HG03460 (cell line): ENCODE measurements around the gene OTULINL.

Experiments
- ATAC-seq: cut with Tn5 transposase; IDR thresholded peaks from one replicate; pipeline ENCODE4 v1.9.1; 2021; ENCODE audit not compliant: unreplicated experiment

Gene OTULINL

DNA sequence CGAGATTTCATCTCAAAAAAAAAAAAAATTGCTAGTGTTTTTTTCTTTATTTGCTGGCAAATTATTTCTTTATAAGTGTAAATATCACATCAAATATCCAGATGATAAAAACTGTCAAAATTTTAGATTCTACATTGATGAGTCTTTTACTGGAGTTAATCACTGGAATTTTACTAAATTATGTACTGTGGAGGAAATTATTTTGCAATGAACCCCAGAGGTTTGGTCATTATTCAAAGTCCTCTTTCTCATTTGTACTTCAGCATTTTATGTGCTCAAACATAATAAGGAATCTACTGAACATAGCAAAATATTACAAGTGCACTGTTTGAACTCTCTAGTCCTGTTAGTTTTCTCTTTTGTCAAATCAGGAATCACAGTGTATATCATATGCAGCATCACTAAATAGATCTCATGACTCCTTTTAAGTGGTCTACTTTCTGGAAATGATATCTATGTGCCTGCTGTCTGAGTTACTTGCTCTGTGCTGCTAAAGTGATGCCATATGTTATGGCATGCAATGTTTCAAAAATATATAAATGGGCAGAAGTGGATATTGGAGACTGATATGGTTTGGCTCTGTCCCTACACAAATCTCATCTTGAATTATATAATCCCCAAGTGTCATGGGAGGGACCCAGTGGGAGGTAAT is 18.0 kb downstream of the OTULINL start:
- ATAC-seq: no peak

DNA sequence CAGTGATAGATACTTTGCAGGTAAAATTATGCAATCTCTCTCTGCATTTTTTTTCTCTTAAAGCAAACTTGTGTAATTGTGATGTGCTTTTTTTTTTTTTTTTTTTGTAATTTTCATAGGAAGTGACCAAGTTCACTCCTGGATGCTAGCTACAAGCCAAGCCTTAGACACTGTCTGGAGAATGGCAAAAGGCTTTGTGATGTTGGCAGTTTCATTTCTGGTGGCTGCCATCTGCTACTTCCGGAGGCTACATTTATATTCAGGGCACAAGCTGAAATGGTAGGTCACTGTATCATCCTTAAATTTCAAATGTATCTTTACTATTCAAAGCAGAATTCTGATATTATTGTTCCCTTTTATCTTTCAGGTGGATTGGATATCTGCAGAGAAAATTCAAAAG is 19.3 kb downstream of the OTULINL start:
- no peak for ATAC-seq

DNA sequence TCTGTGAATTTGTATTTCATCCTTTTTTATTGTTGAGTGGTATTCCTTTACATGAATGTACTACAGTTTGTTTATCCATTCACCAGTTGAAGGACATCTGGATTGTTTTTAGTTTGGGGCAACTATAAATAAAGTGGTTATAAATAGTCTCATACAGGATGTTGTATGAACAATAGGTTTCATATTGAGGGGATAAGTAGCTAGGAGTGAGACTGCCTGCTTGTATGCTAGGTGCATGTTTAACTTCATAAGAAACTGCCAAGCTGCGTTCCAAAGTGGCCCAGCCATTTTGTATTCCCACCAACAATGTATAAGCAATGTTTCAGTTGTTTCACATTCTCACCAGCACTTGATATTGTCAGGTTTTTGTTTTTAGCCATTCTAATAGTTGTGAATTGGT is 21.5 kb downstream of the OTULINL start:
- no peak for ATAC-seq

DNA sequence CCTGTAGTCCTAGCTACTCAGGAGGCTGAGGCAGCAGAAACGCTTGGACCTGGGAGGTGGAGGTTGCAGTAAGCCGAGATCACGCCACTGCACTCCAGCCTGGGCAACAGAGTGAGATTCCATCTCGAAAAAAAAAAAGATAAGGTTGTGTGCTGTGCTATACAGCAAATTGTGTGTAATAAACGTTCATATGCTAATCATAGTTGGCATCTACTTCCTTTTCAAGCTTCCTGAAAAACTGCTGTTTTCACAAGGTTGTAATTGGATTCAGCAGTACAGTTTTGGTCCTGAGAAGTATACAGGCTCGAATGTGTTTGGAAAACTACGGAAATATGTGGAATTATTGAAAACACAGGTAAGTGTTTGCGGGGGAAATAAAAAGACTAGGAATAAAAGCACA is 25.5 kb downstream of the OTULINL start:
- ATAC-seq: no peak

DNA sequence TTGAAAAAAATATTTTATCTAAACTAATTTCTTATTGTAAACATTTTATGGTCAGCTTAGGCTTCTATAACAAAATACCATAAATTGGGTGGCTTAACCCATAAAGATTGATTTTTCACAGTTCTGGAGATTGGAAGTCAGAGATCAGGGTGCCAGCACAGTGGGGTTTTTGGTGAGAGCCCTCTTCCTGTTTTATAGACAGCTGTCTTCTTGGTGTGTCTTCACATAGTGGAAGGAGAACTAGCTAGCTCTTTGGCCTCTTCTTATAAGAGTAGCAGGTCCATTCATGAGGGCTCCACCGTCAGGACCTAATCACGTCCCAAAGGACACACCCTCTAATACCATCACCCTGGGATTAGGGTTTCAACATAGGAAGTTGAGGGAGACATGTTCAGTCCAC is 26.6 kb downstream of the OTULINL start:
- ATAC-seq: no peak

DNA sequence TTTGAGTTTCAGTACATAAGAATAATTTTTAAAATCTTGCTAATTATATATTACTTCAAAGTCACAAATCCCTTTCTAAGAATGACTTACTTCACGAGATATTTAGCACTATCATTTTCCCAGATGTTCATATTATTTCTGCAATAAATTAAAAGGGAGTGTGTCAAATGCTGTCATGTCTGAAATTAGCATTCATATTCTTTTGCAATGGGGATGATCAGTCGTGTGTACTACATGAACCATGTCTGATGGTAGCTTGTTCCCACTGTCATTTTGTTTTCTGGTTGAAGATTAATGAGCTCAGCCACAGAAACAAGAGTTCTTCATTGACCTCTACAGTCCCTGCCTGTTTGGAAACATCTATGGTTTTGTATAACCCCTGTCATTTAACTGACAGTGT is 30.1 kb downstream of the OTULINL start:
- ATAC-seq: no peak

DNA sequence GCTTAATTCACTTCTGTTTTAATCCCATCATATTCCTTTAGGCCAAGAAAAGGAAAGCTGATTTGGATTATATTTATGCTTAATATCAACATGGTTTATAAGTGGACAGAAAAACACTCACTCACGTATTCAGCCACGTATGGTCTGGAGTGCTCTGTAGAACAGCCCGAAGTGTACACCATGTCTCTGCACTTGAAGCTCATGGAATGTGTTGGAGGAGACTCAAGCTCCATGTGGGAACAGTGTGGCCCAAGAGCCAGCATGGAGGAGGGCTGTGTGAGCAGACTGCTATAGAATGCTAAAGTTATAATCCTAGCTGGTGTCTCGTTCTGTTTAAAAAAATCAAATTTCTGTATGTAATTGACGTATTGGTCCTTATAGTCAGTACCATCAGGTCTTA is 32.9 kb downstream of the OTULINL start:
- ATAC-seq: no peak

DNA sequence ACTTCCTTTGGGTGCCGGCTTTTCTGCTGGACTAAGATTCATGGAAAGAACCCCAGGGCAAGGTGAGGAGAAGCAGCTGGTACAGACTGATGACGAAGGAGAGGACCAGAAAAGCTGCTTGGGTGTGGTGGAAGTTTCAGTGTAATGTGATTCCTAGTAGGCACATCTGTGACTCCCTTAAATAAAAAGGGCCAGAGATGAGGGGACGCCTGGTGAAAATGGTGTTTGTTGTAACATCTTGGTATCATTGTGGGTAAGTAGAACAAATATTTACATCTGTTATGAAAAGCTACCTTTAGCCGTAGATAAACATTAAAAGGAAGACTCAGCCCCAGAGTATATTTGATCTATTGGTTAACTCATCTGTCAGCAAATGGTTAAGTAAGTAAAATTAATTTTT is 33.8 kb downstream of the OTULINL start:
- no peak for ATAC-seq

DNA sequence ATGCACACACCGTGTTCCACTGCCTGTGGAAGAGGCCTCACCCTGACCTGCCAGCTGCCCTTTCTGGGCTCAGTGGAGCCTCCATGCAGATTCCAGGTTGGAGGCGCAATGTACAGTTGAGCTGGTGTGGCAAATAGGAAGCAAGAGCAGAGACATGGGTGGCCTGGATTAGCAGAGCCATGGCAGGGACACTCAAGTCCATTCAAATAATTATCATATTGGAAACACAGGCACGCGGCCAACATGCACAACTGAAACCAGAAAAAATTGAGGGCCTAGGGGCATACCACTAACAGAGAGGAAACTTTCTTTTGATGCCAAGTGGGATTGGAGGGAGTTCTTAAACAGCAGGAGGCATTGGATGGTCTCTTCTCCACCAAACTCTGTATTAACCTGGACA is 35.8 kb downstream of the OTULINL start:
- ATAC-seq: no peak

DNA sequence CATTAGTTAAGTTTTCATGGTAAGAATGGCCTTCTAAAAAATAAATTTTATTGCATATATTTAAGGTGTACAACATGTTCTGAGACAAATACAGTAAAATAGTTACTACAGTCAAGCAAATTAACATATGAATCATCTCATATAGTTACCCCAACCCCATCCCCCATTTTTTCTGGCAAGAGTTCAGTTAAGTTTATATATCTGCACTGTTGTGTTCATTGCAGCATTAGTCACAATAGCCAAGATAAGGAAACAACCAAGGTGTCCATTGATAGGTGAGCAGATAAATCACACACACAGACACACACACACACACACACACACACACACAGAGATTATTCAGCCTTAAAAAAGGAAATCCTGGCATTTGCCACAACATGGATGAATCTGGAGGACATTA is 45.7 kb downstream of the OTULINL start:
- ATAC-seq: no peak

DNA sequence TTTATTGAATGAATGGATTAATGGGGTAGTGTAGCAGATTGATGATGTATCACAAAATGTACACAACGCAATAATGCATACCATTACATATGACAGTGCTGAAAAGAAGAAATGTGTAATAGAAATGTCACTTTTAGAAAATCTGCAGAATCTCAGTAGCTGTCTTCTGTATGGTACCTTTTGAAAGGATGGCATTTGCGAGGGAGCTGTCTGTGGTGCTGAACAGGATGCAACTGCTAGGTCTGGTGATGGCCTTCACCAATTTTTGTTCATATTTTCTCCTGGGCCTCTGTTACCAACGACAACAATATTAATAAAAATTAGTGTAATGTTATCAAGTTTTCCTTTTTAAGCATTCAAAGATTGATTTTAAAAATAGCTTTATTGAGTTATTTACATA is 46.8 kb downstream of the OTULINL start:
- no peak for ATAC-seq

DNA sequence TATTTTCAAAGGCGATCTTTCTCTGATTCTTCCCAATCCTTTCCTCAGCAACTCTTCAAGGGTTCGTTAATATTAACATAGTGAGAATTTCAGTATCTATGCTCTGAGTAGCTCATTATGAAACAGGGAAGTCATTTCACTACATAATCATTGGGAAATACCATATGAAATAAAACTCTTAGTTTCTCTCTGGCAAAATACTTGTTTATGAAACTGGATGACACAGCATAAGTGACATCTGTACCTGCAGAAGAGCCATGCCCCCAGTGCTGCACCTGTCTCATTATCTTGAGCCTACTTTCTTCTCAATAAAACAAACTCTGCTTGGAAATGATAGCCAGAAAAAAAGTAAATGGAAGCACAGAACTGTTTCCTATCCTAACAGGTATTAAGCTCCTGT is 49.1 kb downstream of the OTULINL start:
- no peak for ATAC-seq

DNA sequence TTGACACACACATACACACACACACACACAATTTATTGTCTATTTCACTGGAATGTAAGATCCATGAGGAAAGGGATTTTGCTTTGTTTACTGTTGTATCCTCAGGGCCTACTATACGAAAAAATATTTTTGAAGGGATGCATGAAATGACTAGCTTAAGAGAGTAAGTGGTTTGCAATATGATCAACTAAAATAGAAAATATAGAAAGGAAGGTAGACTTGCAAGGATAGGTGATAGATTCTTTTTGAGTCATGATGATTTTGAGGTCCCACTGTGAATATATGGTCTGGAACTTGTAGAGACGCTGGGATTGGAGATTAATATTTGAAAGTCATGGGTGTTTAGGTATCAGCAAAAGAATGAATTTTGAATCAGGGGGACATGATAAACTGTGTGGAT is 54.1 kb downstream of the OTULINL start:
- ATAC-seq: no peak

DNA sequence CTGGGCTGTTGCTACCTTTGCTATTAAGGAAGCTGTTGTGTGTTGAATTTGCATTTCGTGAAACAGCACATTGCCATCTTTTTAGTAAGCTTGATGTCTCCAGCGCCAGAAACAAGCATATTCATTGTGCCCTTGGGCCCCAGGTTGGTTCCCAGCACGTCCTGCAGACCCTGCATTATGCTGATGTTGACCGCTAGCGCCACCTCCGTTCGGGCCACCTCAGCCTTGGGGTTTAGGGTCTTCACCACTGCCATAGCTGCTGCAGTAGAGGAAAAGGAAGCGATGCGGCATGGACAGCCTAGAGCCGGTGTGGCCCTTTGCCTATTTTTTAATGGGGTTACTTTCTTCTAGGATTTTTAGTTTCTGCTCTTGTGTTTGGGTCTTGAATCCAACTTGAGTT is 59.2 kb downstream of the OTULINL start:
- no peak for ATAC-seq

DNA sequence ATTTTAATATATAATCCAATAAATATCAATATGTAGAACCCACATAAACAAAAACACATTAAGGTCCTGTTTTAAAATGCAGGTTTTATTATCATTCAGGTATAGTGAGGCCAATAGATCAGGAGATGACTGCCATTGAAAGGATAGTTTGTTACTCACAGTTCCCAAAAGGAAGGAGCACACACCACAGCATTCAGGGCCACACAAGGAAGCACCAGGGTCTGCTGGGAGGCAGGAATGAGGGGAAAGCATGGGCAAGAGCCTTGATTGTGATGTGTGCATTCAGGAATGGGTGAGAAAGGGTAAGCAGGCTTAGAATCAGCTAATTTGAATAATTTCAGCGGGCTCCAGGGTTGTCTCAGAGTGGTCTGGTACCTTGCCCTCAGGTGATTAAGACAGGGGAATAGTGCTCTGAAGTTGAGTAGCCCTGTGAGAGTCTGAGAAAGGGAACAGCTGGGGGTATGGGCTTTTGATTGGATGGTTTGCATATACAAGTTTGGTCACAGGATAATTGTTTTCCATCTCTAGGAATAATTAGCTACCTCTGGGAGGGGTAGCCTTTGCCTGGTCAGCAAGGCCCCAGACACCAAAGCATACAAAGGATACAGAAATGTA is 63.1 kb downstream of the OTULINL start:
- no peak for ATAC-seq

DNA sequence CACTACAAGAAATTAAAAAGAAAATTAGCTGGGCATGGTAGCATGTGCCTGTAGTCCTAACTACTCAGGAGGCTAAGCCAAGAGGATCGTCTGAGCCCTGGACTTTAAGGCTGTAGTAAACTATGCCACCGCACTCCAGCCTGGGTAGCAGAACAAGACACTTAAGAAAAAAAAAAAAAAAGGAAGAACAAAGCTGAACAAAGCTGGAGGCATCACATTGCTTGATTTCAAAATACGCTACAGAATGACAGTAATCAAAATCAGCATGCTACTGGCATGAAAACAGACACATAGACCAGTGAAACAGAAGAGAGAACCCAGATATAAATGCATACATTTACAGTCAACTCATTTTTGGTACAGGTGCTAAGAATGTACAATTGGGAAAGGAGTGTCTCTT is 68.5 kb downstream of the OTULINL start:
- ATAC-seq: no peak

DNA sequence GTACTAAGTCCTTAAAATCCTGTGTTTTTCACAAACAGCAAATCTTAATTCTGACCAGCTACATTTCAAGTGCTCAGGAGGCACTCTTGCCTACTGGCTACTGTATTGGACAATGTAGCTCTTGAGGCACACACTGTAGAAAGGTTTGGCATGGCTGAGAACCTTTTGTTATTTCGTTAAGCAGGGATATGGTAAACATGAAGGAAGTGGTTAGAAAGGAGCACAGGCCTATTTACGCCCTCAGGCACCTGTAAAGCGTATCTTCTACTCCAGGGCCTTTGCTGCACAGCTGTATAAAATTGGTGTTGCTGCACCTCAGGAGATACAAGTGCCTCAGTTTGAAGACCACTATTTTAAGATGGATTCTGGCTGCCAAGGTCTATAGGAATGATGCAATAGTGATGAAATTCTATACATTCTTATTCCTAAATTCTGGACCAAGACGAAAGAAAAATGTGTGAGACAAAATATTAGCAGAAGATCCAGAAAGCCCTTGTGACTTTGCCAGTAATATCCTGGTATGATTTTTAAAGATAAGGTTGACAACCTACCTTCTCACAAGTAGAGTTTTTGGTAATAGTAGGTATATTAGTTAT is 73.7 kb downstream of the OTULINL start:
- ATAC-seq: no peak

DNA sequence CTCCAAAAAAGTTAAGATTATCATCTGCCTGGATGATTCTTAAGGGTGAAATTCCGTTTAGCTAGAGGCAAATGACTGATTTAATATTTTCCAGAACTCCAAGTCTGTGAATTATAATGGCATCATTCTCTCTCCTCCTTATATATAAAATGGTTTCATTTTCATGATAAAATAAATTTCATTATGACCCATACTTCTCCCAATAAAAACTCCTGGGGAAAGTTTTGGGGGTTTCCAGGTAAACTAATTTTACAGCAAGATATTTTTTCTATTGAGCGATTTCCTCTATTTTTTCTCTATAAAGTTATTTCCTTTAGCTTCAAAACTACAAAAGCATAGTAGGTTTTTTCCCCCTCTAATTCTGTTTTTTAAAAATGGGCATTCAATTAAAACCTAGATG is 75.3 kb downstream of the OTULINL start:
- ATAC-seq: no peak

DNA sequence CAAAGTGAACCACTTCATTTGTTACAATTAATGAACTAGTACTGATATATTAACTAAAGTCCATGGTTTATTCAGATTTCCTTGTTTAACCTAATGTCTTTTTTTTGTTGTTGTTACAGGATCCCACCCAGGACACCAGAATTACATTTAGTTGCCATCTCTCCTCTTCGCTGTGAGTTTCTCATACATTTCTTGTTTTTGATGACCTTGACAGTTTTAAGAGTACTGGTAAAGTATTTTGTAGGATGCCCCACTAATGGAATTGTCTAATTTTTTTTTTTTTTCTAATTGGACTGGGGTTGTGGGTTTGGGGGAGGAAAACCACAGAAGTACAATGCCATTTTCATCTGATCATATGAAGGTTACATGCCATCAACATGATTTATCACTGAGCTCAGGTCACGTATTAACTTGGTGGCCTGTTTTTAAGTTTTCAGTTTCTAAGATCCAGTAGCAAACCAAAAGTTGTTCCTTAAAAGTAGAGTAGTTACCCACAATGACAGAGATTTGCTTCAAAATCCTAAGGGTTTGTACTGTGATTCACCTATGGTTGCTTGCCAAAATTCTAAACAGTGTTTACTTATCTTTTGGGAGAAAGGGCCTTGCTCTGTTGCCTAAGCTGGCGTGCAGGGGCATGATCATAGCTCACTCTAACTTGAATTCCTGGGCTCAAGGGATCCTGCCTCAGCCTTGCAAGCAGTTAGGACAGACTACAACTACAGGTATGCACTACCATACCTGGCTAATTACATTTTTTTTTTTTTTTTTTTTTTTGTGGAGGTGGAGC is 78.4 kb downstream of the OTULINL start:
- ATAC-seq: no peak

DNA sequence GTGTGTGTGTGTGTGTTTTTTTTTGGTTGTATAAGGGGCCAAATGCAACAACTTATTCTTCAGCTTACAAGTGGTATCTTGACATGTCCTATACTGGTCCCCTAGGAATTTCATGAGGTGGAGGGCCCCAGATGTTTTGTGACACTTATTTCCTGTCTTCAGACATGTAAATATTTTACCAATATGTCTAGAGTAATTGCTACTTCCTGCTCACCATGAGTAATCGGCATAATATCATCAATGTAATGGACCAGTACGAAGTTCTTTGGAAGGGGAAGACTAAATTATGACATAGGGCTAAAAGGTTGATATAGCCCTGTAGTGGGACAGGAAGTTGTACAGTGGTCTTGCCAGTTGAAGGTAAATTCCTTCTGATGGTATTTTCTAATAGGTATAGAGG is 79.2 kb downstream of the OTULINL start:
- ATAC-seq: no peak
